OCI-LY3 (cell line): ENCODE measurements around the gene HDDC2.
"Not testable (repeated sequence)": the region's sequence is repeated elsewhere in the genome, so short reads cannot be mapped to it uniquely, and the experiment has no call there.

ENCODE experiments used
- EZH2phosphoT487 ChIP-seq: fragments of 200-600 bp; shearing (Covaris generic); IDR thresholded peaks from 2 replicates; pipeline ENCODE4 v1.6.1; 2018; ENCODE audit warnings: antibody characterized with exemption, mixed run types, low read depth
- TF ChIP-seq, protein P1 (sequence below): fragments of 200-600, 300-600 bp; sonication (generic); IDR thresholded peaks from 2 replicates; pipeline ENCODE4 v1.5.1; 2014; ENCODE audit warnings: antibody characterized with exemption, low read length, low read depth

DNA sequence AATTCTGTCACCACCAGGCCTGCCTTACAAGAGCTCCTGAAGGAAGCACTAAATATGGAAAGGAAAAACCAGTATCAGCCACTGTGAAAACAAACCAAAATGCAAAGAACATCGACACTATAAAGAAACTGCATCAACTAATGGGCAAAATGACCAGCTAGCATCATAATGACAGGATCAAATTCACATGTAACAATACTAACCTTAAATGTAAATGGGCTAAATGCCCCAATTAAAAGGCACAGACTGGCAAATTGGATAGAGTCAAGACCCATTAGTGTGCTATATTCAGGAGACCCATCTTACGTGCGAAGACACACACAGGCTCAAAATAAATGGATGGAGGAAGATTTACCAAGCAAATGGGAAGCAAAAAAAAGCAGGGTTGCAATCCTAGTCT is 19.3 kb downstream of the HDDC2 start:
- TF ChIP-seq, protein P1, sequence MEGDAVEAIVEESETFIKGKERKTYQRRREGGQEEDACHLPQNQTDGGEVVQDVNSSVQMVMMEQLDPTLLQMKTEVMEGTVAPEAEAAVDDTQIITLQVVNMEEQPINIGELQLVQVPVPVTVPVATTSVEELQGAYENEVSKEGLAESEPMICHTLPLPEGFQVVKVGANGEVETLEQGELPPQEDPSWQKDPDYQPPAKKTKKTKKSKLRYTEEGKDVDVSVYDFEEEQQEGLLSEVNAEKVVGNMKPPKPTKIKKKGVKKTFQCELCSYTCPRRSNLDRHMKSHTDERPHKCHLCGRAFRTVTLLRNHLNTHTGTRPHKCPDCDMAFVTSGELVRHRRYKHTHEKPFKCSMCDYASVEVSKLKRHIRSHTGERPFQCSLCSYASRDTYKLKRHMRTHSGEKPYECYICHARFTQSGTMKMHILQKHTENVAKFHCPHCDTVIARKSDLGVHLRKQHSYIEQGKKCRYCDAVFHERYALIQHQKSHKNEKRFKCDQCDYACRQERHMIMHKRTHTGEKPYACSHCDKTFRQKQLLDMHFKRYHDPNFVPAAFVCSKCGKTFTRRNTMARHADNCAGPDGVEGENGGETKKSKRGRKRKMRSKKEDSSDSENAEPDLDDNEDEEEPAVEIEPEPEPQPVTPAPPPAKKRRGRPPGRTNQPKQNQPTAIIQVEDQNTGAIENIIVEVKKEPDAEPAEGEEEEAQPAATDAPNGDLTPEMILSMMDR: not testable (repeated sequence)
- not testable (repeated sequence) for TF ChIP-seq EZH2phosphoT487
